Tibial nerve (tissue), 4 donors: ENCODE data around the gene DKK3.

Experiments
- EP300 ChIP-seq, 2 donors: sonication (generic); formaldehyde crosslinking; IDR thresholded peaks; one replicate each; pipeline ENCODE4 v1.6.1; 2017; ENCODE audit warnings: antibody characterized with exemption in 2 of 2, mild to moderate bottlenecking in 1 of 2
- TF ChIP-seq, protein P1 (sequence below), 5 experiments: fragments of 200-600 bp in 3 of 5; fragments of 450-650 bp in 2 of 5; sonication (generic) in 3 of 5; IDR thresholded peaks; one replicate each; pipeline ENCODE4 v1.5.1; 2016 to 2019; ENCODE audit warnings: antibody characterized with exemption in 5 of 5, mild to moderate bottlenecking in 3 of 5, moderate library complexity in 2 of 5

GRCh38 chr11:11970556-11970955 is 37.9 kb downstream of the DKK3 start:
- TF ChIP-seq, protein P1, sequence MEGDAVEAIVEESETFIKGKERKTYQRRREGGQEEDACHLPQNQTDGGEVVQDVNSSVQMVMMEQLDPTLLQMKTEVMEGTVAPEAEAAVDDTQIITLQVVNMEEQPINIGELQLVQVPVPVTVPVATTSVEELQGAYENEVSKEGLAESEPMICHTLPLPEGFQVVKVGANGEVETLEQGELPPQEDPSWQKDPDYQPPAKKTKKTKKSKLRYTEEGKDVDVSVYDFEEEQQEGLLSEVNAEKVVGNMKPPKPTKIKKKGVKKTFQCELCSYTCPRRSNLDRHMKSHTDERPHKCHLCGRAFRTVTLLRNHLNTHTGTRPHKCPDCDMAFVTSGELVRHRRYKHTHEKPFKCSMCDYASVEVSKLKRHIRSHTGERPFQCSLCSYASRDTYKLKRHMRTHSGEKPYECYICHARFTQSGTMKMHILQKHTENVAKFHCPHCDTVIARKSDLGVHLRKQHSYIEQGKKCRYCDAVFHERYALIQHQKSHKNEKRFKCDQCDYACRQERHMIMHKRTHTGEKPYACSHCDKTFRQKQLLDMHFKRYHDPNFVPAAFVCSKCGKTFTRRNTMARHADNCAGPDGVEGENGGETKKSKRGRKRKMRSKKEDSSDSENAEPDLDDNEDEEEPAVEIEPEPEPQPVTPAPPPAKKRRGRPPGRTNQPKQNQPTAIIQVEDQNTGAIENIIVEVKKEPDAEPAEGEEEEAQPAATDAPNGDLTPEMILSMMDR (IDR thresholded peaks at IDR 0.05), result no peak
- TF ChIP-seq EP300 (IDR thresholded peaks at IDR 0.05), result no peak
